WTC11 (cell line): ENCODE measurements around the gene ZNF615.

Experiments
- ATF6 ChIP-seq: sonication (generic); formaldehyde crosslinking; IDR thresholded peaks from 2 replicates; pipeline ENCODE4 v1.8.1; 2023; ENCODE audit warnings: mild to moderate bottlenecking, missing genetic modification reagents
- CREM ChIP-seq: sonication (generic); formaldehyde crosslinking; IDR thresholded peaks from 2 replicates; pipeline ENCODE4 v1.8.1; 2022; ENCODE audit warnings: mild to moderate bottlenecking, missing genetic modification reagents, moderate library complexity
- E2F4 ChIP-seq: sonication (generic); formaldehyde crosslinking; IDR thresholded peaks from 2 replicates; pipeline ENCODE4 v1.8.1; 2022; ENCODE audit warnings: low read depth, mild to moderate bottlenecking, moderate library complexity, missing genetic modification reagents, borderline replicate concordance
- FOXK1 ChIP-seq: sonication (generic); formaldehyde crosslinking; IDR thresholded peaks from 2 replicates; pipeline ENCODE4 v1.8.0; 2022; ENCODE audit warnings: mild to moderate bottlenecking, moderate library complexity, missing genetic modification reagents
- FOXP1 ChIP-seq: sonication (generic); formaldehyde crosslinking; IDR thresholded peaks from 2 replicates; pipeline ENCODE4 v1.8.0; 2022; ENCODE audit warnings: missing genetic modification reagents, mild to moderate bottlenecking, moderate library complexity, borderline replicate concordance
- NFE2L1 ChIP-seq: sonication (generic); formaldehyde crosslinking; IDR thresholded peaks from 2 replicates; pipeline ENCODE4 v1.8.1; 2023; ENCODE audit warnings: missing genetic modification reagents
- NFYB ChIP-seq: sonication (generic); formaldehyde crosslinking; conservative IDR thresholded peaks from 2 replicates; pipeline ENCODE4 v1.8.0; 2022; ENCODE audit warnings: low read depth, missing genetic modification reagents
- NR1H2 ChIP-seq: sonication (generic); formaldehyde crosslinking; IDR thresholded peaks from 2 replicates; pipeline ENCODE4 v1.9.0; 2021; ENCODE audit warnings: mild to moderate bottlenecking, moderate library complexity, missing genetic modification reagents
- RELA ChIP-seq: sonication (generic); formaldehyde crosslinking; IDR thresholded peaks from 2 replicates; pipeline ENCODE4 v1.8.1; 2022; ENCODE audit warnings: missing genetic modification reagents, mild to moderate bottlenecking, borderline replicate concordance
- ZNF263 ChIP-seq: sonication (generic); formaldehyde crosslinking; IDR thresholded peaks from 2 replicates; pipeline ENCODE4 v1.8.1; 2022; ENCODE audit warnings: low read depth, mild to moderate bottlenecking, moderate library complexity, missing genetic modification reagents
- TF ChIP-seq, protein P1 (sequence below): fragments of 200-600 bp; IDR thresholded peaks from 2 replicates; pipeline ENCODE4 v1.8.0; 2022; ENCODE audit warnings: antibody characterized with exemption
- TF ChIP-seq, protein P2 (sequence below): sonication (generic); formaldehyde crosslinking; IDR thresholded peaks from 2 replicates; pipeline ENCODE4 v1.8.1; 2023; ENCODE audit warnings: mild to moderate bottlenecking, missing genetic modification reagents
- TF ChIP-seq, protein P3 (sequence below): sonication (generic); formaldehyde crosslinking; IDR thresholded peaks from 2 replicates; pipeline ENCODE4 v1.8.1; 2022; ENCODE audit warnings: mild to moderate bottlenecking, missing genetic modification reagents, moderate library complexity, borderline replicate concordance

DNA sequence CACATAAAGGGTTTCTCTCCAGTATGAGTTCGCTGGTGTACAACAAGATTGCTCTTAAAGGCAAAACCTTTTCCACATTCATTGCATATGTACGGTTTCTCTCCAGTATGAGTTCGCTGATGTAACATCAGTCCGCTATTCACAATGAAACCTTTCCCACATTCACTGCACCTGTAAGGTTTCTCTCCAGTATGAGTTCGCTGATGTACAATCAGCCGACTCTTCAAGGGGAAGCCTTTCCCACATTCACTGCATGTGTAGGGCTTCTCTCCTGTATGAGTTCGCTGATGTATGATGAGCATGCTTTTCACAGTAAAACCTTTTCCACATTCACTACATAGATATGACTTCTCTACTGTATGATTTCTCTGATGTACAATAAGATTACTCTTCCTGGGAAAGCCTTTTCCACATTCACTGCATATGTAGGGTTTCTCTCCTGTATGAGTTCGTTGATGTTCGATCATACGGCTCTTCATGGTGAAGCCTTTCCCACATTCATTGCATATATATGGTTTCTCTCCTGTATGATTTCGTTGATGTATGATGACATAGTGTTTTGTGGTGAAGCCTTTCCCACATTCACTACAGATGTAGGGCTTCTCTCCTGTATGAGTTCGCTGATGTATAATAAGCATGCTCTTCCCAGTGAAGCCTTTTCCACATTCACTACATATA, 26.2 kb upstream of the ZNF615 start:
- TF ChIP-seq, protein P1, sequence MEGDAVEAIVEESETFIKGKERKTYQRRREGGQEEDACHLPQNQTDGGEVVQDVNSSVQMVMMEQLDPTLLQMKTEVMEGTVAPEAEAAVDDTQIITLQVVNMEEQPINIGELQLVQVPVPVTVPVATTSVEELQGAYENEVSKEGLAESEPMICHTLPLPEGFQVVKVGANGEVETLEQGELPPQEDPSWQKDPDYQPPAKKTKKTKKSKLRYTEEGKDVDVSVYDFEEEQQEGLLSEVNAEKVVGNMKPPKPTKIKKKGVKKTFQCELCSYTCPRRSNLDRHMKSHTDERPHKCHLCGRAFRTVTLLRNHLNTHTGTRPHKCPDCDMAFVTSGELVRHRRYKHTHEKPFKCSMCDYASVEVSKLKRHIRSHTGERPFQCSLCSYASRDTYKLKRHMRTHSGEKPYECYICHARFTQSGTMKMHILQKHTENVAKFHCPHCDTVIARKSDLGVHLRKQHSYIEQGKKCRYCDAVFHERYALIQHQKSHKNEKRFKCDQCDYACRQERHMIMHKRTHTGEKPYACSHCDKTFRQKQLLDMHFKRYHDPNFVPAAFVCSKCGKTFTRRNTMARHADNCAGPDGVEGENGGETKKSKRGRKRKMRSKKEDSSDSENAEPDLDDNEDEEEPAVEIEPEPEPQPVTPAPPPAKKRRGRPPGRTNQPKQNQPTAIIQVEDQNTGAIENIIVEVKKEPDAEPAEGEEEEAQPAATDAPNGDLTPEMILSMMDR: no peak
- TF ChIP-seq FOXK1 (no peak), ATF6 (CRISPR knock-in tag) (no peak), CREM (CRISPR knock-in tag) (no peak), RELA (CRISPR knock-in tag) (no peak), NR1H2 (no peak), NFYB (no peak), E2F4 (CRISPR knock-in tag) (no peak), FOXP1 (no peak), ZNF263 (CRISPR knock-in tag) (no peak), NFE2L1 (no peak)
- TF ChIP-seq, protein P2, sequence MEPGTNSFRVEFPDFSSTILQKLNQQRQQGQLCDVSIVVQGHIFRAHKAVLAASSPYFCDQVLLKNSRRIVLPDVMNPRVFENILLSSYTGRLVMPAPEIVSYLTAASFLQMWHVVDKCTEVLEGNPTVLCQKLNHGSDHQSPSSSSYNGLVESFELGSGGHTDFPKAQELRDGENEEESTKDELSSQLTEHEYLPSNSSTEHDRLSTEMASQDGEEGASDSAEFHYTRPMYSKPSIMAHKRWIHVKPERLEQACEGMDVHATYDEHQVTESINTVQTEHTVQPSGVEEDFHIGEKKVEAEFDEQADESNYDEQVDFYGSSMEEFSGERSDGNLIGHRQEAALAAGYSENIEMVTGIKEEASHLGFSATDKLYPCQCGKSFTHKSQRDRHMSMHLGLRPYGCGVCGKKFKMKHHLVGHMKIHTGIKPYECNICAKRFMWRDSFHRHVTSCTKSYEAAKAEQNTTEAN (CRISPR knock-in tag): no peak
- TF ChIP-seq, protein P3, sequence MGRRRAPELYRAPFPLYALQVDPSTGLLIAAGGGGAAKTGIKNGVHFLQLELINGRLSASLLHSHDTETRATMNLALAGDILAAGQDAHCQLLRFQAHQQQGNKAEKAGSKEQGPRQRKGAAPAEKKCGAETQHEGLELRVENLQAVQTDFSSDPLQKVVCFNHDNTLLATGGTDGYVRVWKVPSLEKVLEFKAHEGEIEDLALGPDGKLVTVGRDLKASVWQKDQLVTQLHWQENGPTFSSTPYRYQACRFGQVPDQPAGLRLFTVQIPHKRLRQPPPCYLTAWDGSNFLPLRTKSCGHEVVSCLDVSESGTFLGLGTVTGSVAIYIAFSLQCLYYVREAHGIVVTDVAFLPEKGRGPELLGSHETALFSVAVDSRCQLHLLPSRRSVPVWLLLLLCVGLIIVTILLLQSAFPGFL (CRISPR knock-in tag): no peak
